Measurements from ENCODE around the gene DDX42.
"Not testable (repeated sequence)": the region's sequence is repeated elsewhere in the genome, so short reads cannot be mapped to it uniquely, and the experiment has no call there.

GRCh38 chr17:63843387-63843888 lies 69.5 kb downstream of the DDX42 start:
- TF ChIP-seq POLR2A, CTCF, POLR2AphosphoS5, EP300 (IDR thresholded peaks at IDR 0.05): not testable (repeated sequence)
